Measurements from ENCODE around the gene RIPK3. TPM values are rescaled to one million over a fixed set of nuclear protein-coding genes. Genes with fewer than 3 reads are reported as not detected.
"Not testable (repeated sequence)": the region's sequence is repeated elsewhere in the genome, so short reads cannot be mapped to it uniquely, and the experiment has no call there.

Gene RIPK3
- 9.9 TPM for total RNA-seq

DNA sequence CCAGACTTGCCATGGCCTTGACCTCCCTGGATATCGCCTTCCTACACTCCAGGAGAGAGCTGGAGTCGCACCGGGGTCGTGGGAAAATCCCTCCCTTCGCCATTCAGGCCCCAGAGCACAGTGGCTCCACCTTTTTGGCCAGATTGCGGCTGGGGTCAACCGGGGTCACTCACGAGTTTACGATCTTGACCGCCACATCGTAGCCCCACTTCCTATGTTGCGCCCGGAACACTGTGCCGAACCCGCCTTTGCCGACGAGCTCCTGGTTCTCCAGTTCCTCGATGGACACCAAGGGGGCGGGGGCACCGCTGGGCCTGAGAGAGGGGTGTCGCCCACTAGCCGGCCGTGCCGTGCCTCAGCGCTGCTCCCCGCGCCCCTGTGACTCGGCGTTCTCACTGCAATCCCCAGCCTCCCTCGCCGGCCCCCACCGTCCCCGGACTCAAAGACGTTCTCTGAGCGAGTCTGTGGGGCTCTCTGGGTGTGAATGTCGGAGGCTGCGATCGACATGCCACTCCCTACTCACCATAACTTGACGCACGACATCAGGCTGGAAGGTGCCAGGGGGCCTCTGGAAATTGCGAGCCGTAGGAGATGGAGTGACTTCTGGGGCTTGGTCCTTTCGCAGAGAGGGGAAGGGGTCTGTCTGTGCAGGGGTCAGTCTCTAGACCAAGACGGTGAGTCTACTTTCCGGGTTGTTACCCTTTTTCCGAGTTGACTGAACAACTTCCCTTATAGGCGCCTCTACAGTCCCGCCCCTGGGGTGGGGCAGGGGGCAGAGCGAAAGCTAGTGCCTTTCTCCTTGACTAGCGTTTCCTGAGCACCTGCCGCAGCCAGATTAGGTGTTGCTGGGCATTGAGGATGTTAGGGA, at the start of gene RIPK3:
RIPK3 (minus strand) TSS at position 708 of the 868 bp plus-strand sequence; CDS start at position 543, 165 bp downstream.
- Histone ChIP-seq H3K9me3 (ENCODE audit: low read depth, low read length) (no peaks in the 10 kb centered on the region), H3K4me3 (ENCODE audit: low read length) (peak within 1 kb of the TSS; percentile 84), H3K27me3 (ENCODE audit: insufficient read depth, low read length) (peaks cover 9% of the 10 kb centered on the region), H3K4me1 (ENCODE audit: insufficient read depth, low read length) (peaks cover 55% of the 10 kb centered on the region)

DNA sequence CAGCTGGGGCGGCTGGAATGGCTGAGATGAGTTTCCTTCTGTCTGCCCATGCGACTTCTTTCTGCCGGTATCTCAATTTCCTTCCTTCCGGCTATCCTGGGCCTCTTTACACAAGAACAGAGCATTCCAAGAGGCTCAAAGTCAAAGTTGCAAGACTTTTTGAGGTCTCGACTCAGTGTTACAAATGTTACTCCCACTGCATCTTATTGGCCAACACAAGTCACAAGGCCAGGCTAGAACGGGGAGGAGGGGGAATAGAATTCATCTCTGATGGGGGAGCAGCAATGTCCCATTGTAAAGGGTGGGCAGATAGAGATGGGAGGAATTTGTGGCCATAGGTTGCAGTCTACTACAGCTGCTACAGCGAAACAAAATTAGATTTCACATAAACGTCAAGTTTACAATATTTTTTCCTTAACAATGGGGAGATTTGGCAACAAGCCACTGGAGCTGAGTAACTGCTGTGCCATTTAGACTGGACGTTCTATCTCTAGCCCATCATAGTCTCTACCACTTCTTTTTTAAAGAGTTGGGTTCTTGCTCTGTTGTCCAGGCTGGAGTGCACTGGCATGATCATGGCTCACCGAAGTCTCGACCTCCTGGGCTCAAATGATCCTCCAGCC, 49.5 kb upstream of the RIPK3 start:
- H3K27me3 ChIP-seq (ENCODE audit: insufficient read depth, low read length) = peaks cover 2% of the 10 kb centered on the region
- peaks cover 5% of the 10 kb centered on the region for H3K4me1 ChIP-seq (ENCODE audit: insufficient read depth, low read length)

DNA sequence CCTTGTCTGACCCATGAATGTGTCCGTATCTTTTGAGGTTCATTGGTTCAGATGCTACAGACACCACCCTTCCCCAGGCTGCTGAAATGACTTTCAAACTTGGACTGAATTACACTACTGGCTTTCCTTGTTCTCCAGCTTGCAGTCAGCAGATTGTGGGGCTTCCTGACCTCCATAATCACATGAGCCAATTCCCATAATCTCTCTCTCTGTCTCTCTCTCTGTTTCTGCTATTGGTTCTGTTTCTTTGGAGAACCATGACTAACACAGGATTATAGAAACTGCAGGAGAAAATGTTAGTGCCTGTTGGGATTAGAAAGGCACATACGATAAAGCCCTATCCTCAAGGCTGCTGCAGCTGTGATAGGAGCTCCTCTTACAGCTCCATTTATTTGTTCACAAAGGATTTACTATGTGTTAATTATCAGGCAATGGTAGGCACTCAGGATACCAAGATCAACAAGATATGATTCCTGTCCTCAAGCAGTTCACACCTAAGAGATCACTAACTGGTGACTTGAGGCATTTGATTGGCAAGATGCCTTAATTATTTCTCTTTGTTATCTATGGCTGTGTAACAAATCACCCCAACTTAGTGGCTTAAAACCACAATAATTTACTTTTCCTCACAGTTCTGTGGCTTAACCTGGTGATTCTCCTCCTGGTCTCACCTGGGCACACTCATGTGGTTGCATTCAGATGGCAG, 48.8 kb upstream of the RIPK3 start:
- Histone ChIP-seq H3K9me3 (ENCODE audit: low read depth, low read length) (no peaks in the 10 kb centered on the region), H3K4me1 (ENCODE audit: insufficient read depth, low read length) (peaks cover 5% of the 10 kb centered on the region), H3K27me3 (ENCODE audit: insufficient read depth, low read length) (peaks cover 2% of the 10 kb centered on the region), H3K4me3 (ENCODE audit: low read length) (no peak overlapping the region)

More for the DNA sequence above, 49.5 kb upstream of the RIPK3 start:
- Histone ChIP-seq H3K4me3 (ENCODE audit: low read length) (no peak overlapping the region), H3K9me3 (ENCODE audit: low read depth, low read length) (no peaks in the 10 kb centered on the region)

DNA sequence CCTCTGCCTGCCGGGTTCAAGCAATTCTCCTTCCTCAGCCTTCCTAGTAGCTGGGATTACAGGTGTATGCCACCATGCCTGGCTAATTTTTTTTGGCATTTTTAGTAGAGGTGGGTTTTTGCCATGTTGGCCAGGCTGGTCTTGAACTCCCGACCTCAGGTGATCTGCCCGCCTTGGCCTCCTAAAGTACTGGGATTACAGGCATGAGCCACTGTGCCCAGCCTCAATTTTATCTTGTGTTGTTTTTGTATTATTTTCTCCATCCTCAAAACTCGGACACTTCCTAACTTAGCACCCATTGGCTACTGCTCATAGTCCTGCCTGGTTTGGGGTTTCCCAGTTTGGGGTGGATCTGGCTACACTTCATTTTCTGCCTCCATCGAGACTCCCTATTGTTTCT, 47.8 kb upstream of the RIPK3 start:
- not testable (repeated sequence) for H3K27me3 ChIP-seq (ENCODE audit: insufficient read depth, low read length); H3K9me3 ChIP-seq (ENCODE audit: low read depth, low read length); H3K4me1 ChIP-seq (ENCODE audit: insufficient read depth, low read length); H3K4me3 ChIP-seq (ENCODE audit: low read length)

DNA sequence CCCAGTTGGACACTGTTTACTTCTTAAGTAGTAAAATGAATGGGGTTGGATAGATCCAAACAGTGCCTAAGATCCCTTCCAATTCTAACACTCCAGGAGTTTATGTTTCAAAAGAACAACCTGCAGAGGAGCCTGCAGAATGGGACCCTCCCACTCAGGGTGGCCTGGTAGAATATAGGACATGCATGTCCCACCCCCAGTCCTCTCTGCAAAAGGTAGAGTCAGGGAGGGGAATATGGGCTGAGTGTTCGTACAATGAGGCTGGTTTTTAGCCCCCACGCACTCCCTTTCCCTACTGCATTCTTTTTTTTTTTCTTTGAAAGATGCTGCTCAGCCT, 47.2 kb upstream of the RIPK3 start:
- Histone ChIP-seq H3K4me1 (ENCODE audit: insufficient read depth, low read length) (peaks cover 5% of the 10 kb centered on the region), H3K9me3 (ENCODE audit: low read depth, low read length) (no peaks in the 10 kb centered on the region), H3K4me3 (ENCODE audit: low read length) (no peak overlapping the region), H3K27me3 (ENCODE audit: insufficient read depth, low read length) (peaks cover 2% of the 10 kb centered on the region)

DNA sequence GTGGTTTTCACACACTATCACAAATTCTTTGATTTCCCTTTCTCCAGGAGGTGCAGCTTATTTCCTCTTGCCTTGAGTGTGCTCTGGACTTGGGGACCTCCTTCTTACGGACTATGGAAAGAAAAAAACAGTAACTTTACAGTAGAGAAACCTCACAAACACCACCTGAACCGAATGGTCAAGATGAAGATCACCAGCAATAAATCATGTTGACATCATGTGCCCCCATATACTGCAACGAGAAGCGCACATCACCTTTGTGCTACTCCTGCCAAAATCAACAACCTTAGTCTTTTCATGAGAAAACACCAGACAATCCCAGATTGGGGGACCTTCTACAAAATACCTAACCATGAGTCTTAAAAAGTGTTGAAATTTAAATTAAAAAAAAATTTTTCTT, 45.7 kb upstream of the RIPK3 start:
- Histone ChIP-seq H3K4me1 (ENCODE audit: insufficient read depth, low read length) (no peaks in the 10 kb centered on the region), H3K9me3 (ENCODE audit: low read depth, low read length) (no peaks in the 10 kb centered on the region), H3K4me3 (ENCODE audit: low read length) (no peak overlapping the region), H3K27me3 (ENCODE audit: insufficient read depth, low read length) (peaks cover 2% of the 10 kb centered on the region)

DNA sequence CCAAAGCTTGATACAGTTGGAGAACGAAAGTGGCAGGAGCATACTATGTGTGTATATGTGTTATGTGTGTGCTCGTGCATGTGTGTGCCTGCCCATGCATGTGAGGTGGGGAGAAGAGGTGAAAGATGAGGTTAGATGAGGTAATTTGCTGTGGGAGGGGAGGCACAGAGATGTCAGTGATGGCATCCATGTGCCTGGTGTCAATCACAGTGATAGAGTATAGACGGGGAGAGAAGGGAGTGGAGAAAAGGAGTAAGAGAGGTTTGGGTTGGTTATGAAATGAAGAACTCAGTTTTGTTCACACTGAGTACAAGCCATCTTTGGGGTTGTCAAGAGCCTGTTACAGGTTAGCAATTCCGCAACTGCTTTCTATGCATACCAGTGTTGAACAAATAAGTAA, 44.4 kb upstream of the RIPK3 start:
- Histone ChIP-seq H3K9me3 (ENCODE audit: low read depth, low read length) (no peaks in the 10 kb centered on the region), H3K4me3 (ENCODE audit: low read length) (no peak overlapping the region), H3K27me3 (ENCODE audit: insufficient read depth, low read length) (peaks cover 2% of the 10 kb centered on the region), H3K4me1 (ENCODE audit: insufficient read depth, low read length) (no peaks in the 10 kb centered on the region)

DNA sequence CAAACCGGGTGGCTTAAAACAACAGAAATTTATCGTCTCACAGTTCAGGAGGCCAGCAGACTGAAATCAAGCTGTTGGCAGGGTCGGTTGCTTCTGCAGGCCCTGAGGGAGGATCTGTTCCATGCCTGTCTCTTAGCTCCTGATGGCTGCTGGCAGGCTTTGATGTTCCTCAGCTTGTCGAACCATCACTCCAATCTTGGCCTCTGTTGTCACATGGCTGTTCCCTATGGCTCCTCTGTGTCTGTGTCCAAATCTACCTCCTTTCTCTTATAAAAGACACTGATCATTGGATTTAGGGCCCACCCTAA, 42.2 kb upstream of the RIPK3 start:
- no peaks in the 10 kb centered on the region for H3K4me1 ChIP-seq (ENCODE audit: insufficient read depth, low read length)
- H3K27me3 ChIP-seq (ENCODE audit: insufficient read depth, low read length) = peaks cover 2% of the 10 kb centered on the region
- no peak overlapping the region for H3K4me3 ChIP-seq (ENCODE audit: low read length)

DNA sequence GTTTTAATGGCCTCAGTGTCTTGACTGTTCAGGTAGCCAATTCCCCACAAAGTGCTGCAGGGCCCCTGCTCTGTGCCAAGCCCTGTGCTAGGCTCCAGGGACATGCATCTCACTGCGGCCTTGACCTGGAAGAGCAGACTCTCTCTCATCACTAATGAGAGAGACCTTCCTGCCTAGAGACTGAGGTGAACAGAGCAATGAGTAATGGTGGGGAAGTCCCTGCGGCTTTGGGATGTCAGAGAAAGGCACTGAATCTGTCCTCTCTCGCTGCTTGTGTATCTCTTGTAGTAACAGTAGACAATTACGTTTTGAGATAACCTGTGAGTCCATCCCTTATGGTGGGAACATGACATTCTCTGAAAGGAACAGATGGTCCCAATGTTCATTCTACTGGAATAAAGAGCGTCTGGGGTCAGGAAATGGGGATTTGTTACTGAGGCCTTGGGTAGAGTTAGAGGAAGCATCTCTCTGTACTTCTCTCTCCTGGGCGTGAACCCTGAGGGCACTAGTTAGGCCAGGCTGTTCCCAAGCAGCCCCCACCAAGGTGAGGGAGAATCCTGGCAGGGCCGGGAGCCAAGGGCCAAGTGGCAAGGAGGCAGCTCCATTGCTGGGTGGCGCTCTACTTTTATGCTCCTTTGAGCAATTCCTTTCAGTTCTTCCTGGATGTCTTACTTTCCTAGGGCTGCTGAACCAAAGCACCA, 41.7 kb upstream of the RIPK3 start:
- Histone ChIP-seq H3K4me1 (ENCODE audit: insufficient read depth, low read length) (no peaks in the 10 kb centered on the region), H3K4me3 (ENCODE audit: low read length) (no peak overlapping the region), H3K27me3 (ENCODE audit: insufficient read depth, low read length) (peaks cover 2% of the 10 kb centered on the region), H3K9me3 (ENCODE audit: low read depth, low read length) (no peaks in the 10 kb centered on the region)

More for the DNA sequence above, 42.2 kb upstream of the RIPK3 start:
- H3K9me3 ChIP-seq (ENCODE audit: low read depth, low read length) = no peaks in the 10 kb centered on the region

DNA sequence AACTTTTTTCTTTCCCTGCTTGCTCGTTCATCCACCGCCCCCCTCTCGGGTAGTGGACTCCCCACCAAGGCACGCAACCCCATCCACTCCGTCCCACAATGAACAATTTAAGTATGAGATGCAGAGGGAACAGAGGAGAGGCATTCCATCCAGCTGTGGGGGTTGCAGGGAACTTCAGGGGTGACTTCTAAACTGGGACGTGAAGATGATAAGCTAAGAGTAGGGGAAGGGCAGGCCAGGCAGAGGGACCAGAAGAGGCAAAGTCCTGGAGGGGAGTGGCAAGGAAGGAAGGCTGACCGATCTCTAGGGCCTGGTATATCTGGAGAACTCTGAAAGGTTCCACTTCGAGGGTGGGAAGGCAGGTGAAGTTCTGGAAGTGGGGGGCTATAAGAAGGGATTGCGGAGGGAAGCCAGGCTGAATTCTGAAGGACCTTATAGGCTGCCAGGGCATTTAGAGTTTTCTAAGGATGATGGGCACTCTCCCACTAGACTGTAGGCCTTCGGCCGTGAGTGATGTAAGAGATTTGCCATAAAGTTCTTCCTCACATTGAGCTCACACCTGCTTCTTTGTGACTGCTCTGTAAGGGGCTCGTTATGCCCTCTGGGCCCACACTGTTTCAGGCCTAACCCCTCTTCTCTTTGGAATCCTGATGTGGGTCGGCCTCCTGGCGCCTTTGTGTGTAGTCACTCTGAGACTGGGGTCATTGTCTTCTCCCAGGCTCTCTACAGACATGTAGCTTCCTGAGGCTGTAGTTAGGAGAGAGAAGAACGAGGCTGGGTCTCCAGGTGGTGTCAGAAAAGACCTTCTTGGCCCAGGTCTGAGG, 40.3 kb upstream of the RIPK3 start:
- Histone ChIP-seq H3K27me3 (ENCODE audit: insufficient read depth, low read length) (no peaks in the 10 kb centered on the region), H3K4me3 (ENCODE audit: low read length) (no peak overlapping the region), H3K4me1 (ENCODE audit: insufficient read depth, low read length) (no peaks in the 10 kb centered on the region), H3K9me3 (ENCODE audit: low read depth, low read length) (no peaks in the 10 kb centered on the region)

DNA sequence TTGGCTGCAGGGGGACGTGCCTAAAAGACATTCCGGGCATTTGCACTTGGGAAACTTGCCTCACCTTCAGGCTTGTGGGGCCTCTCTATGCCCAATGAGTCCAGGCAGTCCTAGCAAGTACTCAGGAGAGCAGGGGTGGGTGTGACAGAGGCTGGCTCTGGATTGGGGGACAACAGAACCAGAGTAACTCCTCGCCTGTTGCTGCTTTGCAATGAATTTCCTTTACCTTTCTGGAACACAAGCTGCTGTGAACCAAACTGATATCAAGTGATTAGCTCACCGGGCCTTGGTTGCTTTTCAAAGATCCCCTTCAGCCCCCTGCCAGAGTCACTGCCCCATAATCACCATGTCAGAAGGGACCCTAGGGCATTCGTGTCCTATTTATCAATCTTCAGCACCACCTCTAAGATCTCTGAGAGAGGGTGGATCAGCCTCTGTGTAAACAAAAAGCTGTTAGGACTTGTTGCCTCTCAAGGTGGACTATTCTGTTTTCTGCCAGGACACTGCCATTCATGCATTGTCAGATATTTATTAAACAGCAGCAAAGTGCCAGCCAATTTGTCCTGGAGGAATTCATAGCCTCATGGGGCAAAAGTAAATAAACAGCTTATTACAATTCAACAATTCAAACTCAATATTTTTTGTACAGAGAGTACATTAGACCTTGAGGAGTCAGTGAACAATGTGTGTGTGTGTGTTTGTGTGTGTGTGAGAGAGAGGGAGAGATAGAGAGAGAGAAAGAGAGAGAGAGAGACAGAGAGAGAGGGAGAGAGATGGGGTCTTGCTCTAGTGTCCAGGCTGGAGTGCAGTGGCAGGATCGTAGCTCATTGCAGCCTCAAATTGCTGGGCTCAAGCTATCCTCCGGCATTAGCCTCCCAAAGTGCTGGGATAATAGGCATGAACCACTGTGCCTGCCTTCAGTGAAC, 39.5 kb upstream of the RIPK3 start:
- no peaks in the 10 kb centered on the region for H3K9me3 ChIP-seq (ENCODE audit: low read depth, low read length)
- H3K4me3 ChIP-seq (ENCODE audit: low read length) = no peak overlapping the region
- no peaks in the 10 kb centered on the region for H3K27me3 ChIP-seq (ENCODE audit: insufficient read depth, low read length)
- H3K4me1 ChIP-seq (ENCODE audit: insufficient read depth, low read length) = no peaks in the 10 kb centered on the region

DNA sequence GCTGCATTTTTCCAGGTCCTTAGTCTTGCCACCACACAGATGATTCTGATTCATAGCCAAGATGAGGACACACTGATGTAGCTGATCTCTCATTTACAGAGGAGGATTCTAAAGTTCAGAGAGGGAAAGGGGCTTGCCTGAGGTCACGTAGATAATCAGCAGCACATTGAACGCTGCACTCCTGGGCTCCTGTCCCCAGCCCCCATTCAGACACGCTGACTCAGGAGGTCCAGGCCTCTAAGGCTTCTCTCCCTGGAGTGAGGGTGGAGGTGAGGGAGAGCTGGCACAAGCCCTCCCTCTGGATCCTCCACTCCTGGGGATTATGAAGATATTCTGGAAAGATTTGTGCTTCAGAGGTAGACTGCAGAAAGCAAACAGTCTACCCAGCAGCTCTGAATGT, 38.5 kb upstream of the RIPK3 start:
- Histone ChIP-seq H3K9me3 (ENCODE audit: low read depth, low read length) (no peaks in the 10 kb centered on the region), H3K27me3 (ENCODE audit: insufficient read depth, low read length) (no peaks in the 10 kb centered on the region), H3K4me1 (ENCODE audit: insufficient read depth, low read length) (no peaks in the 10 kb centered on the region), H3K4me3 (ENCODE audit: low read length) (no peak overlapping the region)

DNA sequence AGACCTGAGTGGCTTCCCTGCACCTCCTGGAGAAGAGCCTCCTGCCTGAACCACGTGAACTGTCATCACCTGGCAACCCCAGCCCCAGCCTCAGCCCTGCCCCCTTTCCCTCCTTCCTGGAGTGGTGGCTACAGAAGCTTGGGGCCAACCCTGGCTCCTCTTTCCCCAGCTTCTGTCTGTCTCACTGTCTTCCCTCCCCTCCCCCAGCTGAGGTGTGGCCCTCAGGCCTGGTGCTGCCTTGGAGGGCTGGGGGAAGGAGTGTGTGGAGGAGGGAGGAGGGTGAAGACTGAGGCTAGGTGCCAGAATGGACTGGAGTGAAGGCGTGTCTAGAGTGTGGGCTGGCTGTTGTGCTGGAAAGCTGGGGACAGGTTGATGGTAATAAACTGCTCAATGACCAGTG, 37.9 kb upstream of the RIPK3 start:
- H3K9me3 ChIP-seq (ENCODE audit: low read depth, low read length) = no peaks in the 10 kb centered on the region
- H3K4me1 ChIP-seq (ENCODE audit: insufficient read depth, low read length) = no peaks in the 10 kb centered on the region
- no peak overlapping the region for H3K4me3 ChIP-seq (ENCODE audit: low read length)
- no peaks in the 10 kb centered on the region for H3K27me3 ChIP-seq (ENCODE audit: insufficient read depth, low read length)

DNA sequence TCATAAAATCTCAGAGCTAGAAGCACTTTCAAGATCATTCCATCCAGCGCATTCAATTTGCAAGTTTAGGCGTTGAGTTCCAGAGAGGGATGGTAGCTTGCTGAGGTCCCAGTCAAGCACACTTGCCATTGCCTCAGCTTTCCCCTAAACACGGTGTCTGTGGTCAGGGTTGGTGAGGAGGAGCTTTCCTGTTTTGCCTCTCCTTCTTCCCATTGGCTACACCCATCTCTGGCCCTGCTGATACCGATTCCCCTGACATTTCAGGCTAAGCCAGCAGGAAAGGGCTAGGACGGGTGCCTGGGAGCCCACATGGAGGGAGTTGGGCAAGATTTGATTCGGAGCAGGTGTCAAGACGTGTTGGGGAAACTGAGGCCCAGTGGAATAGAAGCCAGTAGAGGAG, 37.3 kb upstream of the RIPK3 start:
- no peaks in the 10 kb centered on the region for H3K9me3 ChIP-seq (ENCODE audit: low read depth, low read length)
- H3K27me3 ChIP-seq (ENCODE audit: insufficient read depth, low read length) = no peaks in the 10 kb centered on the region
- no peaks in the 10 kb centered on the region for H3K4me1 ChIP-seq (ENCODE audit: insufficient read depth, low read length)
- no peak overlapping the region for H3K4me3 ChIP-seq (ENCODE audit: low read length)

Data from mononuclear cell (primary cell).